ENCODE measurements around the gene CC2D2B.
"Not testable (repeated sequence)": the region's sequence is repeated elsewhere in the genome, so short reads cannot be mapped to it uniquely, and the experiment has no call there.

CC2D2B gene

GRCh38 chr10:96022739-96023138 lies 115.0 kb downstream of the CC2D2B start:
- no peak for DNase-seq

GRCh38 chr10:96023168-96023567 lies 115.4 kb downstream of the CC2D2B start:
- DNase-seq = no peak

GRCh38 chr10:96025566-96025965 lies 117.8 kb downstream of the CC2D2B start:
- no peak for DNase-seq

- DNase-seq = no peak
These were observed 126.8 kb downstream of the CC2D2B start for GRCh38 chr10:96034625-96035024.

- DNase-seq = no peak
These were observed 131.0 kb downstream of the CC2D2B start for GRCh38 chr10:96038476-96039387.

- DNase-seq = no peak
These were observed 133.4 kb downstream of the CC2D2B start for GRCh38 chr10:96041146-96041545.

GRCh38 chr10:96043033-96043892 lies 135.5 kb downstream of the CC2D2B start, which contains the start of gene CCNJ:
TSS of gene CCNJ (plus strand) at chr10:96043583. CDS start at chr10:96044394, 811 bp downstream.
- DNase-seq = peak; percentile 78

GRCh38 chr10:96043893-96044715 lies 136.3 kb downstream of the CC2D2B start:
- peak; percentile 12 for DNase-seq

- DNase-seq = no peak
These were observed 137.0 kb downstream of the CC2D2B start for GRCh38 chr10:96044736-96045135.

- no peak for DNase-seq
These were observed 138.8 kb downstream of the CC2D2B start for GRCh38 chr10:96046546-96046945.

- no peak for DNase-seq
These were observed 139.4 kb downstream of the CC2D2B start for GRCh38 chr10:96047004-96047649.

GRCh38 chr10:96047925-96048324 lies 140.2 kb downstream of the CC2D2B start:
- DNase-seq = not testable (repeated sequence)

GRCh38 chr10:96049340-96049739 lies 141.6 kb downstream of the CC2D2B start:
- DNase-seq = no peak

GRCh38 chr10:96053985-96054384 lies 146.2 kb downstream of the CC2D2B start:
- DNase-seq = no peak

- no peak for DNase-seq
These were observed 149.0 kb downstream of the CC2D2B start for GRCh38 chr10:96056787-96057186.

- no peak for DNase-seq
These were observed 153.5 kb downstream of the CC2D2B start for GRCh38 chr10:96061232-96061631.

GRCh38 chr10:96072674-96073073 lies 164.9 kb downstream of the CC2D2B start:
- no peak for DNase-seq

GRCh38 chr10:96073722-96074121 lies 165.9 kb downstream of the CC2D2B start:
- no peak for DNase-seq

GRCh38 chr10:96074776-96075175 lies 167.0 kb downstream of the CC2D2B start:
- DNase-seq = no peak

GRCh38 chr10:96075977-96076376 lies 168.2 kb downstream of the CC2D2B start:
- DNase-seq = no peak

- no peak for DNase-seq
These were observed 169.4 kb downstream of the CC2D2B start for GRCh38 chr10:96077156-96077555.

GRCh38 chr10:96082153-96082552 lies 174.4 kb downstream of the CC2D2B start:
- DNase-seq = no peak
